Transverse colon (tissue), 3 donors: ENCODE results near the gene MED8.

Source experiments
- CTCF ChIP-seq, 5 experiments: fragments of 200-600 bp in 3 of 5; fragments of 450-650 bp in 2 of 5; sonication (generic) in 3 of 5; IDR thresholded peaks; 1 replicate in 2 of 5; 2 replicates in 3 of 5; pipeline ENCODE4 v1.5.1; 2016 to 2017; ENCODE audit warnings: antibody characterized with exemption in 5 of 5, inconsistent platforms in 3 of 5, mild to moderate bottlenecking in 2 of 5, moderate library complexity in 1 of 5
- EP300 ChIP-seq: sonication (generic); formaldehyde crosslinking; IDR thresholded peaks from one replicate; pipeline ENCODE4 v1.6.1; 2017; ENCODE audit warnings: antibody characterized with exemption, low read depth
- POLR2A ChIP-seq: fragments of 450-650 bp; IDR thresholded peaks from one replicate; pipeline ENCODE4 v1.6.1; 2016; ENCODE audit warnings: antibody characterized with exemption, mild to moderate bottlenecking, moderate library complexity

DNA sequence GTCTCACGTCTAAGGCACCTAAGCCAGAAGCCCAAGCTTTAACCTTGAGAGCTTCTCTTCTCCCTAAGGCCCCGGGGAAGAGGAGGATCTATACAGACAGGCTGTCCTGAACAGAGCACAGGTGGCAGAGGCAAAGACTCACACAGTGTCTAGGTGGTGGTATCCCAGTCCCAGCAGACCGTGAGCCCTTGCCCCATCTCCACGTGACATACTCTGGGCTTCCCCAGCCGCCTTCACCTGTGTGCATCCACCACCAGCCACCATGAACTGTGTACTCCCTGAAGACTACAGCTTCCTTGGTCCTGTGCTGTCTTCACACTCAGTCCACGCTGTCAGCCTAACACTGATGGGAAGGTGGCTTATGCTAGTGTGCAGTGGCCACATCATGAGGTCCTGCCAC, 31.8 kb upstream of the MED8 start:
- TF ChIP-seq CTCF (IDR thresholded peaks at IDR 0.05): no peak
- no peak for TF ChIP-seq POLR2A
- TF ChIP-seq EP300: no peak
